HG03095 (cell line): ENCODE measurements around the gene MFSD1.

ENCODE experiments used
- ATAC-seq: cut with Tn5 transposase; IDR thresholded peaks from one replicate; pipeline ENCODE4 v1.9.1; 2021; ENCODE audit warnings: moderate library complexity; ENCODE audit not compliant: unreplicated experiment

MFSD1 gene

GRCh38 chr3:158864492-158864891 is 62.6 kb downstream of the MFSD1 start:
- no peak for ATAC-seq

- ATAC-seq: no peak
These were observed 73.8 kb downstream of the MFSD1 start for GRCh38 chr3:158875700-158876099.
